ENCODE data around the gene C5orf52.

C5orf52 gene

DNA sequence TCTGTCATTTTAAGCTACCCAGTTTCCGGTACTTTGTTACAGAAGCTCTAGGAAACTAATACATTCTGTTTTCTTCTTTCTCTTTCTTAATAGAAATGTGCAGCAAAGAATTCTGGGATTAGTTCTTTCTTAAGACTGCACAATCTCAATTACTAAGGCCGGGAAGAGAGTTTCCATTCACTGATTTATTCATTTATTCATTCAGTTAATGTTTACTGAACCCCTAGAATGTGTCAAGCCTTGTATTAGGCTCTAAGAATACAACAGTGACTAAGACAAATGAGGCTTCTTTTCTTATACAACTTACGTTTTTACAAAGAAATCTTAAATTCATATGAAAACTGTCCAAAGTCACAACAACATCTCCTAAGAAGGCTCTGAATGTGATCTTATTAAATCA lies 32.4 kb downstream of the C5orf52 start:
- no peaks in the 10 kb centered on the region for H3K27me3 ChIP-seq (ENCODE audit: control insufficient read depth in 3 of 3, insufficient read depth in 3 of 3, low read depth in 1 of 3, low read length in 3 of 3)
- no peaks in the 10 kb centered on the region for H3K36me3 ChIP-seq (replicated peaks in 1 of 2; ENCODE audit: control insufficient read depth in 2 of 2, insufficient read depth in 2 of 2, low read length in 2 of 2)
- no peak overlapping the region for H3K9ac ChIP-seq (ENCODE audit: low read depth, low read length, poor library complexity)
- DNase-seq (ENCODE audit: low spot score) = no peak
- no CpG with 5 or more reads among the region's 3 CpGs for WGBS, 2 donors (ENCODE audit: extremely low coverage in 2 of 2, insufficient read length in 2 of 2, insufficient replicate concordance in 1 of 2)
- no peak overlapping the region for H3K14ac ChIP-seq (ENCODE audit: low read length)
- no peak overlapping the region for H4K91ac ChIP-seq (ENCODE audit: low read depth, low read length, poor library complexity)
- no peak overlapping the region for H2BK120ac ChIP-seq (ENCODE audit: low read depth, low read length)
- no peak overlapping the region for H3K23ac ChIP-seq (ENCODE audit: low read depth, low read length, poor library complexity)
- H3K27ac ChIP-seq (replicated peaks; ENCODE audit: low read length) = no peak overlapping the region
- no peaks in the 10 kb centered on the region for H3K79me1 ChIP-seq (ENCODE audit: low read depth, low read length)
- no peak overlapping the region for H4K8ac ChIP-seq (ENCODE audit: low read depth, low read length)
- no peak overlapping the region for H2BK15ac ChIP-seq (ENCODE audit: low read length)
- no peak overlapping the region for H2BK5ac ChIP-seq (ENCODE audit: low read length)
- H3K4me1 ChIP-seq (ENCODE audit: control insufficient read depth in 2 of 2, insufficient read depth in 1 of 2, low read depth in 1 of 2, low read length in 2 of 2) = no peaks in the 10 kb centered on the region
- no peak overlapping the region for H2AK5ac ChIP-seq (ENCODE audit: low read depth, low read length)
- H3K4me3 ChIP-seq (ENCODE audit: low read length in 2 of 2) = no peak overlapping the region
- H3K9me3 ChIP-seq (replicated peaks in 1 of 2; ENCODE audit: control insufficient read depth in 2 of 2, insufficient read depth in 1 of 2, low read depth in 1 of 2, low read length in 2 of 2) = peaks cover 0 to 6% of the 10 kb centered on the region in 2 donors
- no peak overlapping the region for H3K4ac ChIP-seq (ENCODE audit: low read length)
- no peak overlapping the region for H3K4me2 ChIP-seq (ENCODE audit: insufficient read depth, low read length, poor library complexity, severe bottlenecking)
- H3K18ac ChIP-seq (ENCODE audit: low read length) = no peak overlapping the region
- no peak overlapping the region for H2BK12ac ChIP-seq (ENCODE audit: low read length)
- peak overlapping the region; percentile 6 for H2AFZ ChIP-seq (ENCODE audit: low read length)

DNA sequence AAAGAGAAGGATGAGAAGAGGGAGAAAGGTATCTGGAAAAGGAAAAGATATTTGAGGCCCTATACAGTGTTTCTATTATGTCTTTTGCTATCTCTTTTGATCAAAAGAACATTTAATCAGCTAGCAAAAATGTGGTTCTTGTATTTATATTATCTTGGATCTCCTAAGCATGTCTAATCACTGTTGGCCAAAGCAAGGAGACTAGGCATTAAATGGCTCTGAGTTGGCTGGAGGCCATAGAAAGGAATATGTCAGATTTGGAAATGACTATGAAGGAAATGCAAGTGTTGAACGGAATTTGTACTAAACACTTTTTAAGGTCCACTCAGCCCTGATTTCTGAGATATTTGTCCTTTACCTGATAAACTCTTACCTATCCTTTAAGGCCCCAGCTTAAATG lies 37.5 kb downstream of the C5orf52 start:
- Histone ChIP-seq H3K4ac (ENCODE audit: low read length) (no peak overlapping the region), H3K27ac (replicated peaks; ENCODE audit: low read length) (no peak overlapping the region), H3K27me3 (ENCODE audit: control insufficient read depth in 3 of 3, insufficient read depth in 3 of 3, low read depth in 1 of 3, low read length in 3 of 3) (no peaks in the 10 kb centered on the region), H3K79me1 (ENCODE audit: low read depth, low read length) (no peaks in the 10 kb centered on the region), H3K9ac (ENCODE audit: low read depth, low read length, poor library complexity) (no peak overlapping the region), H2BK12ac (ENCODE audit: low read length) (no peak overlapping the region), H3K18ac (ENCODE audit: low read length) (no peak overlapping the region), H3K36me3 (replicated peaks in 1 of 2; ENCODE audit: control insufficient read depth in 2 of 2, insufficient read depth in 2 of 2, low read length in 2 of 2) (no peaks in the 10 kb centered on the region), H2AFZ (ENCODE audit: low read length) (no peak overlapping the region), H2BK5ac (ENCODE audit: low read length) (no peak overlapping the region), H3K14ac (ENCODE audit: low read length) (no peak overlapping the region), H2AK5ac (ENCODE audit: low read depth, low read length) (no peak overlapping the region), H4K8ac (ENCODE audit: low read depth, low read length) (no peak overlapping the region), H2BK15ac (ENCODE audit: low read length) (no peak overlapping the region), H3K4me3 (ENCODE audit: low read length in 2 of 2) (no peak overlapping the region), H3K4me1 (ENCODE audit: control insufficient read depth in 2 of 2, insufficient read depth in 1 of 2, low read depth in 1 of 2, low read length in 2 of 2) (no peaks in the 10 kb centered on the region), H3K23ac (ENCODE audit: low read depth, low read length, poor library complexity) (no peak overlapping the region), H3K4me2 (ENCODE audit: insufficient read depth, low read length, poor library complexity, severe bottlenecking) (no peak overlapping the region), H2BK120ac (ENCODE audit: low read depth, low read length) (no peak overlapping the region), H3K9me3 (replicated peaks in 1 of 2; ENCODE audit: control insufficient read depth in 2 of 2, insufficient read depth in 1 of 2, low read depth in 1 of 2, low read length in 2 of 2) (no peaks in the 10 kb centered on the region), H4K91ac (ENCODE audit: low read depth, low read length, poor library complexity) (no peak overlapping the region)
- no peak for DNase-seq (ENCODE audit: low spot score)
- no CpG with 5 or more reads among the region's 1 CpG for WGBS, 2 donors (ENCODE audit: extremely low coverage in 2 of 2, insufficient read length in 2 of 2, insufficient replicate concordance in 1 of 2)

DNA sequence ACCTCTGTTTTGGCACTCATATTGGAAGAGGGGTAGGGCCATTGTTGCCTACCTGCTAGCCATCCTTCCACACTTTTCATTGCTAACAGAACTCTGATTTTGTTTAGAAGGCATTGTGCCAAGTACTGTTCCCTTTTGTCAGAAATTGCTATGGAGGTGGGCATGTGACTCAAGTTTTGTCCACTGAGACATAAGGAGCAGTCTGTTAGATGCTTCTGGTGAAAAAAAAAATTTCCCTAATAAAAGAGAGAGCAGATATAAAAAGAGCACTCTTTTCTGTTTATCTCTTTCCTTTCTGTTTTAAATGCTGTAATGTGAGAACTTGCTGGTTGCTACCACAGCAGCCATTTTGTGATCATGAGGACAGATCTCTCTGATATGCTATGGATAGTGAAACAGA lies 38.0 kb downstream of the C5orf52 start:
- H3K27ac ChIP-seq (replicated peaks; ENCODE audit: low read length) = no peak overlapping the region
- H2BK12ac ChIP-seq (ENCODE audit: low read length) = no peak overlapping the region
- no peaks in the 10 kb centered on the region for H3K27me3 ChIP-seq (ENCODE audit: control insufficient read depth in 3 of 3, insufficient read depth in 3 of 3, low read depth in 1 of 3, low read length in 3 of 3)
- no peaks in the 10 kb centered on the region for H3K9me3 ChIP-seq (replicated peaks in 1 of 2; ENCODE audit: control insufficient read depth in 2 of 2, insufficient read depth in 1 of 2, low read depth in 1 of 2, low read length in 2 of 2)
- no peaks in the 10 kb centered on the region for H3K4me1 ChIP-seq (ENCODE audit: control insufficient read depth in 2 of 2, insufficient read depth in 1 of 2, low read depth in 1 of 2, low read length in 2 of 2)
- no peak overlapping the region for H3K23ac ChIP-seq (ENCODE audit: low read depth, low read length, poor library complexity)
- H2BK5ac ChIP-seq (ENCODE audit: low read length) = no peak overlapping the region
- no peak overlapping the region for H2AK5ac ChIP-seq (ENCODE audit: low read depth, low read length)
- H2BK120ac ChIP-seq (ENCODE audit: low read depth, low read length) = no peak overlapping the region
- H2AFZ ChIP-seq (ENCODE audit: low read length) = no peak overlapping the region
- no peak overlapping the region for H3K18ac ChIP-seq (ENCODE audit: low read length)
- H3K9ac ChIP-seq (ENCODE audit: low read depth, low read length, poor library complexity) = no peak overlapping the region
- H3K79me1 ChIP-seq (ENCODE audit: low read depth, low read length) = no peaks in the 10 kb centered on the region
- H4K91ac ChIP-seq (ENCODE audit: low read depth, low read length, poor library complexity) = no peak overlapping the region
- H3K36me3 ChIP-seq (replicated peaks in 1 of 2; ENCODE audit: control insufficient read depth in 2 of 2, insufficient read depth in 2 of 2, low read length in 2 of 2) = no peaks in the 10 kb centered on the region
- no peak overlapping the region for H3K4me2 ChIP-seq (ENCODE audit: insufficient read depth, low read length, poor library complexity, severe bottlenecking)
- no peak overlapping the region for H2BK15ac ChIP-seq (ENCODE audit: low read length)
- H3K14ac ChIP-seq (ENCODE audit: low read length) = no peak overlapping the region
- H3K4ac ChIP-seq (ENCODE audit: low read length) = no peak overlapping the region
- H4K8ac ChIP-seq (ENCODE audit: low read depth, low read length) = no peak overlapping the region
- no peak for DNase-seq (ENCODE audit: low spot score)
- no peak overlapping the region for H3K4me3 ChIP-seq (ENCODE audit: low read length in 2 of 2)

DNA sequence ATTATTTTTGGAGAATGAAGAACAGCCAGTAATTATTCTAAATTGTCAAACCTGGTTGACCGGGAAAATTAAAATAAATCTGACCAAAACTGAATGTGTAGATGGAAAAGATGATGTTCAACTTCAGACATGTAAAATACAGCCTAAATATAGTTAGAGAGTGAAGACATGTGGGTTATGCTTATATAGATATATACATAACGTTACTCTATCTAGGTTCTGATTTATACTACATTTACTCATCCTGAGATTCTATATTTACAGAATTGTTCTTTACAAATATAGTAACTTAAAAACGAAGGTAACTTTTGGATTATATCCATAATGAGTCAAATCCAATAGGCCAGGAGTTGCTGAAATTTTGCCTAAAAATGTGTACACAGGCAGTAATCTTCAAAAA lies 39.1 kb downstream of the C5orf52 start:
- H3K23ac ChIP-seq (ENCODE audit: low read depth, low read length, poor library complexity) = no peak overlapping the region

More for the DNA sequence above, 39.1 kb downstream of the C5orf52 start:
- Histone ChIP-seq H3K18ac (ENCODE audit: low read length) (no peak overlapping the region), H3K36me3 (replicated peaks in 1 of 2; ENCODE audit: control insufficient read depth in 2 of 2, insufficient read depth in 2 of 2, low read length in 2 of 2) (no peaks in the 10 kb centered on the region), H3K27me3 (ENCODE audit: control insufficient read depth in 3 of 3, insufficient read depth in 3 of 3, low read depth in 1 of 3, low read length in 3 of 3) (no peaks in the 10 kb centered on the region), H2AFZ (ENCODE audit: low read length) (no peak overlapping the region), H3K9me3 (replicated peaks in 1 of 2; ENCODE audit: control insufficient read depth in 2 of 2, insufficient read depth in 1 of 2, low read depth in 1 of 2, low read length in 2 of 2) (no peaks in the 10 kb centered on the region), H3K14ac (ENCODE audit: low read length) (no peak overlapping the region), H4K91ac (ENCODE audit: low read depth, low read length, poor library complexity) (no peak overlapping the region), H3K4me2 (ENCODE audit: insufficient read depth, low read length, poor library complexity, severe bottlenecking) (no peak overlapping the region), H2AK5ac (ENCODE audit: low read depth, low read length) (no peak overlapping the region), H3K79me1 (ENCODE audit: low read depth, low read length) (no peaks in the 10 kb centered on the region), H3K4me1 (ENCODE audit: control insufficient read depth in 2 of 2, insufficient read depth in 1 of 2, low read depth in 1 of 2, low read length in 2 of 2) (no peaks in the 10 kb centered on the region), H2BK15ac (ENCODE audit: low read length) (no peak overlapping the region), H3K4me3 (ENCODE audit: low read length in 2 of 2) (no peak overlapping the region), H2BK120ac (ENCODE audit: low read depth, low read length) (no peak overlapping the region), H3K4ac (ENCODE audit: low read length) (no peak overlapping the region), H4K8ac (ENCODE audit: low read depth, low read length) (no peak overlapping the region), H2BK12ac (ENCODE audit: low read length) (no peak overlapping the region), H3K27ac (replicated peaks; ENCODE audit: low read length) (no peak overlapping the region), H3K9ac (ENCODE audit: low read depth, low read length, poor library complexity) (no peak overlapping the region), H2BK5ac (ENCODE audit: low read length) (no peak overlapping the region)
- WGBS, 2 donors (ENCODE audit: extremely low coverage in 2 of 2, insufficient read length in 2 of 2, insufficient replicate concordance in 1 of 2) = no CpG with 5 or more reads among the region's 3 CpGs
- DNase-seq (ENCODE audit: low spot score) = no peak

All from neuronal stem cell (in vitro differentiated cells).